Transverse colon (tissue), 4 donors: ENCODE measurements around the gene CACNA2D2.

Experiments
- POLR2A ChIP-seq: fragments of 450-650 bp; IDR thresholded peaks from one replicate; pipeline ENCODE4 v1.6.1; 2016; ENCODE audit warnings: antibody characterized with exemption, mild to moderate bottlenecking, moderate library complexity
- POLR2AphosphoS5 ChIP-seq, 3 donors: sonication (generic); formaldehyde crosslinking; IDR thresholded peaks; one replicate each; pipeline ENCODE4 v1.6.1; 2016; ENCODE audit warnings: antibody characterized with exemption in 3 of 3
- TF ChIP-seq, protein P1 (sequence below), 5 experiments: fragments of 200-600 bp in 3 of 5; fragments of 450-650 bp in 2 of 5; sonication (generic) in 3 of 5; IDR thresholded peaks; 1 replicate in 2 of 5; 2 replicates in 3 of 5; pipeline ENCODE4 v1.5.1; 2016 to 2017; ENCODE audit warnings: antibody characterized with exemption in 5 of 5, inconsistent platforms in 3 of 5, mild to moderate bottlenecking in 2 of 5, moderate library complexity in 1 of 5

- TF ChIP-seq, protein P1, sequence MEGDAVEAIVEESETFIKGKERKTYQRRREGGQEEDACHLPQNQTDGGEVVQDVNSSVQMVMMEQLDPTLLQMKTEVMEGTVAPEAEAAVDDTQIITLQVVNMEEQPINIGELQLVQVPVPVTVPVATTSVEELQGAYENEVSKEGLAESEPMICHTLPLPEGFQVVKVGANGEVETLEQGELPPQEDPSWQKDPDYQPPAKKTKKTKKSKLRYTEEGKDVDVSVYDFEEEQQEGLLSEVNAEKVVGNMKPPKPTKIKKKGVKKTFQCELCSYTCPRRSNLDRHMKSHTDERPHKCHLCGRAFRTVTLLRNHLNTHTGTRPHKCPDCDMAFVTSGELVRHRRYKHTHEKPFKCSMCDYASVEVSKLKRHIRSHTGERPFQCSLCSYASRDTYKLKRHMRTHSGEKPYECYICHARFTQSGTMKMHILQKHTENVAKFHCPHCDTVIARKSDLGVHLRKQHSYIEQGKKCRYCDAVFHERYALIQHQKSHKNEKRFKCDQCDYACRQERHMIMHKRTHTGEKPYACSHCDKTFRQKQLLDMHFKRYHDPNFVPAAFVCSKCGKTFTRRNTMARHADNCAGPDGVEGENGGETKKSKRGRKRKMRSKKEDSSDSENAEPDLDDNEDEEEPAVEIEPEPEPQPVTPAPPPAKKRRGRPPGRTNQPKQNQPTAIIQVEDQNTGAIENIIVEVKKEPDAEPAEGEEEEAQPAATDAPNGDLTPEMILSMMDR (IDR thresholded peaks at IDR 0.05): no peak
- no peak for TF ChIP-seq POLR2A
- no peak for TF ChIP-seq POLR2AphosphoS5 (IDR thresholded peaks at IDR 0.05)
Observed at GRCh38 chr3:50525191-50525910, 21.9 kb upstream of the CACNA2D2 start.
